Measurements from ENCODE around the gene CDKN2D.

DNA sequence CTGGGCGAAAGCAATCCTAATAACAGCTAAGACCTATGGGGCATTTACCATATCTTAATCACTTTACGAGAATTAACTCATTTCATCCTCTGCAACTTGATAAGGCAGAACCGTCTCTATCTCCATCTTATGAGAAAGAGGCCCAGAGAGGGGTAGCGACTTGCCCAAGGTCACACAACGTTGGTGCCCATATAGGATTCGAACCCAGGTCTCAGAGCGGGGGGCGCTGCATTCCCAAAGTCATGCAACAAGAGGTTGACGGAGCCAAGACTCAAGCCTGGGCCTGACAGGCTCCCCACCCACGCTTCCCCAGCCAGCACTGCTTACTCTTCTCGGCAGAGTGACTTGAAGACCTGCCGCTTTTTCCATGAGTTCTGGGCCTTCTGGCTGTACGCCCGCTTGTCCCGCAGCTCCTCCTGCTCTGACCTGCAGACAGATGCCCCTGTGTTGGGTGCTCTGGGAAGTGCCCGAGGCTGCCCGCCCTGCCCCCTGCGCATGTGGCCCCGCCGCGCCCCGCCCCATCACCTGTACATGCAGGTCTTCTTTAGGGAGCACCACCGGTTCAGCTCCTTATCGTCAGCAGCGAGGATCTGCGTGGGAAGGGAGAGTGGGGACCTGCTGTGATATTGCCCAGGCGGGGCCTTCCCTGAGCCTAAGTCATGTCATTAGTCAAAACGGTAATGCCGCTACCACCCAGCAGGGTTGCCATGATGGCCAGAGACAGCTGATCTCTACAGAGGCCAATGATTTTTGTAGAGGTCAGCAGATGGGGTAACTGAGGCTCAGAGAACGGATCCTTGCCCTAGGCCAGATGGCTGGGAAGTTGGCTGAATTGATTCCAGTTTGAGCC is 13.8 kb downstream of the CDKN2D start:
- TF ChIP-seq, protein P1, sequence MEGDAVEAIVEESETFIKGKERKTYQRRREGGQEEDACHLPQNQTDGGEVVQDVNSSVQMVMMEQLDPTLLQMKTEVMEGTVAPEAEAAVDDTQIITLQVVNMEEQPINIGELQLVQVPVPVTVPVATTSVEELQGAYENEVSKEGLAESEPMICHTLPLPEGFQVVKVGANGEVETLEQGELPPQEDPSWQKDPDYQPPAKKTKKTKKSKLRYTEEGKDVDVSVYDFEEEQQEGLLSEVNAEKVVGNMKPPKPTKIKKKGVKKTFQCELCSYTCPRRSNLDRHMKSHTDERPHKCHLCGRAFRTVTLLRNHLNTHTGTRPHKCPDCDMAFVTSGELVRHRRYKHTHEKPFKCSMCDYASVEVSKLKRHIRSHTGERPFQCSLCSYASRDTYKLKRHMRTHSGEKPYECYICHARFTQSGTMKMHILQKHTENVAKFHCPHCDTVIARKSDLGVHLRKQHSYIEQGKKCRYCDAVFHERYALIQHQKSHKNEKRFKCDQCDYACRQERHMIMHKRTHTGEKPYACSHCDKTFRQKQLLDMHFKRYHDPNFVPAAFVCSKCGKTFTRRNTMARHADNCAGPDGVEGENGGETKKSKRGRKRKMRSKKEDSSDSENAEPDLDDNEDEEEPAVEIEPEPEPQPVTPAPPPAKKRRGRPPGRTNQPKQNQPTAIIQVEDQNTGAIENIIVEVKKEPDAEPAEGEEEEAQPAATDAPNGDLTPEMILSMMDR (IDR thresholded peaks at IDR 0.05; ENCODE audit: poor library complexity, severe bottlenecking) = no peak
- TF ChIP-seq RAD21 (conservative IDR thresholded peaks at IDR 0.05) (no peak), POLR2AphosphoS5 (IDR thresholded peaks at IDR 0.05) (no peak), EZH2 (IDR thresholded peaks at IDR 0.05; ENCODE audit: borderline replicate concordance, insufficient read depth, low read length, poor library complexity, severe bottlenecking) (no peak), EP300 (conservative IDR thresholded peaks at IDR 0.05; ENCODE audit: poor library complexity, severe bottlenecking) (no peak)
- TF ChIP-seq, protein P2, sequence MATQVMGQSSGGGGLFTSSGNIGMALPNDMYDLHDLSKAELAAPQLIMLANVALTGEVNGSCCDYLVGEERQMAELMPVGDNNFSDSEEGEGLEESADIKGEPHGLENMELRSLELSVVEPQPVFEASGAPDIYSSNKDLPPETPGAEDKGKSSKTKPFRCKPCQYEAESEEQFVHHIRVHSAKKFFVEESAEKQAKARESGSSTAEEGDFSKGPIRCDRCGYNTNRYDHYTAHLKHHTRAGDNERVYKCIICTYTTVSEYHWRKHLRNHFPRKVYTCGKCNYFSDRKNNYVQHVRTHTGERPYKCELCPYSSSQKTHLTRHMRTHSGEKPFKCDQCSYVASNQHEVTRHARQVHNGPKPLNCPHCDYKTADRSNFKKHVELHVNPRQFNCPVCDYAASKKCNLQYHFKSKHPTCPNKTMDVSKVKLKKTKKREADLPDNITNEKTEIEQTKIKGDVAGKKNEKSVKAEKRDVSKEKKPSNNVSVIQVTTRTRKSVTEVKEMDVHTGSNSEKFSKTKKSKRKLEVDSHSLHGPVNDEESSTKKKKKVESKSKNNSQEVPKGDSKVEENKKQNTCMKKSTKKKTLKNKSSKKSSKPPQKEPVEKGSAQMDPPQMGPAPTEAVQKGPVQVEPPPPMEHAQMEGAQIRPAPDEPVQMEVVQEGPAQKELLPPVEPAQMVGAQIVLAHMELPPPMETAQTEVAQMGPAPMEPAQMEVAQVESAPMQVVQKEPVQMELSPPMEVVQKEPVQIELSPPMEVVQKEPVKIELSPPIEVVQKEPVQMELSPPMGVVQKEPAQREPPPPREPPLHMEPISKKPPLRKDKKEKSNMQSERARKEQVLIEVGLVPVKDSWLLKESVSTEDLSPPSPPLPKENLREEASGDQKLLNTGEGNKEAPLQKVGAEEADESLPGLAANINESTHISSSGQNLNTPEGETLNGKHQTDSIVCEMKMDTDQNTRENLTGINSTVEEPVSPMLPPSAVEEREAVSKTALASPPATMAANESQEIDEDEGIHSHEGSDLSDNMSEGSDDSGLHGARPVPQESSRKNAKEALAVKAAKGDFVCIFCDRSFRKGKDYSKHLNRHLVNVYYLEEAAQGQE (IDR thresholded peaks at IDR 0.05; ENCODE audit: borderline replicate concordance) = no peak
